Neutrophil (primary cell): Measurements from ENCODE around the gene RSPH9.

Experiments used
- H3K27ac ChIP-seq: fragments of 200-600 bp; sonication (generic); 2 replicates; pipeline ENCODE4 v1.5.1; 2016; ENCODE audit warnings: mild to moderate bottlenecking, moderate library complexity
- H3K27me3 ChIP-seq: fragments of 200-600 bp; sonication (generic); 2 replicates; pipeline ENCODE4 v1.6.0; 2016; ENCODE audit warnings: mild to moderate bottlenecking
- H3K36me3 ChIP-seq: fragments of 200-600 bp; sonication (generic); 2 replicates; pipeline ENCODE4 v1.5.1; 2017
- H3K4me1 ChIP-seq, 2 experiments: fragments of 200-600 bp in 1 of 2; sonication (generic) in 1 of 2; 1 replicate in 1 of 2; 2 replicates in 1 of 2; pipeline versions ENCODE4 v1.5.1 to v1.6.1; 2013 to 2016; ENCODE audit warnings: low read depth in 1 of 2, low read length in 1 of 2, mild to moderate bottlenecking in 1 of 2, moderate library complexity in 1 of 2; ENCODE audit not compliant: control insufficient read depth in 1 of 2, insufficient read depth in 1 of 2
- H3K4me3 ChIP-seq, 2 experiments: fragments of 200-600 bp in 1 of 2; sonication (generic) in 1 of 2; 1 replicate in 1 of 2; 2 replicates in 1 of 2; pipeline ENCODE4 v1.5.1; 2013 to 2016; ENCODE audit warnings: low read depth in 1 of 2, low read length in 1 of 2, mild to moderate bottlenecking in 1 of 2, moderate library complexity in 1 of 2
- H3K9me3 ChIP-seq: fragments of 200-600 bp; sonication (generic); 2 replicates; pipeline ENCODE4 v1.5.1; 2016
- TF ChIP-seq, protein P1 (sequence below): fragments of 200-600 bp; sonication (generic); IDR thresholded peaks from 2 replicates; pipeline ENCODE4 v1.5.1; 2016; ENCODE audit warnings: antibody characterized with exemption

RSPH9 gene

GRCh38 chr6:43708860-43709653 is 64.2 kb downstream of the RSPH9 start:
- H3K4me1 ChIP-seq: peaks cover 6 to 11% of the 10 kb centered on the region in 2 experiments
- peaks cover 28% of the 10 kb centered on the region for H3K27me3 ChIP-seq
- H3K27ac ChIP-seq: no peak overlapping the region
- H3K9me3 ChIP-seq: no peaks in the 10 kb centered on the region
- H3K4me3 ChIP-seq: no peak overlapping the region
- TF ChIP-seq, protein P1, sequence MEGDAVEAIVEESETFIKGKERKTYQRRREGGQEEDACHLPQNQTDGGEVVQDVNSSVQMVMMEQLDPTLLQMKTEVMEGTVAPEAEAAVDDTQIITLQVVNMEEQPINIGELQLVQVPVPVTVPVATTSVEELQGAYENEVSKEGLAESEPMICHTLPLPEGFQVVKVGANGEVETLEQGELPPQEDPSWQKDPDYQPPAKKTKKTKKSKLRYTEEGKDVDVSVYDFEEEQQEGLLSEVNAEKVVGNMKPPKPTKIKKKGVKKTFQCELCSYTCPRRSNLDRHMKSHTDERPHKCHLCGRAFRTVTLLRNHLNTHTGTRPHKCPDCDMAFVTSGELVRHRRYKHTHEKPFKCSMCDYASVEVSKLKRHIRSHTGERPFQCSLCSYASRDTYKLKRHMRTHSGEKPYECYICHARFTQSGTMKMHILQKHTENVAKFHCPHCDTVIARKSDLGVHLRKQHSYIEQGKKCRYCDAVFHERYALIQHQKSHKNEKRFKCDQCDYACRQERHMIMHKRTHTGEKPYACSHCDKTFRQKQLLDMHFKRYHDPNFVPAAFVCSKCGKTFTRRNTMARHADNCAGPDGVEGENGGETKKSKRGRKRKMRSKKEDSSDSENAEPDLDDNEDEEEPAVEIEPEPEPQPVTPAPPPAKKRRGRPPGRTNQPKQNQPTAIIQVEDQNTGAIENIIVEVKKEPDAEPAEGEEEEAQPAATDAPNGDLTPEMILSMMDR: no peak
- H3K36me3 ChIP-seq: no peaks in the 10 kb centered on the region

GRCh38 chr6:43709654-43710303 is 64.9 kb downstream of the RSPH9 start:
- no peak overlapping the region for H3K27ac ChIP-seq
- peaks cover 34% of the 10 kb centered on the region for H3K27me3 ChIP-seq
- no peaks in the 10 kb centered on the region for H3K36me3 ChIP-seq
- no peaks in the 10 kb centered on the region for H3K9me3 ChIP-seq
- TF ChIP-seq, protein P1: no peak
- no peak overlapping the region for H3K4me3 ChIP-seq
- peaks cover 6 to 11% of the 10 kb centered on the region in 2 experiments for H3K4me1 ChIP-seq

- no peak overlapping the region for H3K27ac ChIP-seq
- H3K4me3 ChIP-seq: no peak overlapping the region
- no peaks in the 10 kb centered on the region for H3K9me3 ChIP-seq
- no peaks in the 10 kb centered on the region for H3K36me3 ChIP-seq
- H3K4me1 ChIP-seq: peaks cover 6 to 11% of the 10 kb centered on the region in 2 experiments
- TF ChIP-seq, protein P1: no peak
- peaks cover 34% of the 10 kb centered on the region for H3K27me3 ChIP-seq
Measured at GRCh38 chr6:43710576-43710975, 65.7 kb downstream of the RSPH9 start.

GRCh38 chr6:43712579-43712978 is 67.7 kb downstream of the RSPH9 start:
- Histone ChIP-seq H3K4me3 (no peak overlapping the region), H3K27ac (no peak overlapping the region), H3K4me1 (no peaks in the 10 kb centered on the region), H3K9me3 (no peaks in the 10 kb centered on the region), H3K27me3 (peaks cover 43% of the 10 kb centered on the region), H3K36me3 (no peaks in the 10 kb centered on the region)
- TF ChIP-seq, protein P1: no peak

GRCh38 chr6:43713643-43714310 is 68.9 kb downstream of the RSPH9 start:
- H3K27me3 ChIP-seq: peaks cover 52% of the 10 kb centered on the region
- no peak overlapping the region for H3K4me3 ChIP-seq
- no peaks in the 10 kb centered on the region for H3K36me3 ChIP-seq
- no peak overlapping the region for H3K27ac ChIP-seq
- H3K4me1 ChIP-seq: no peaks in the 10 kb centered on the region
- no peaks in the 10 kb centered on the region for H3K9me3 ChIP-seq
- TF ChIP-seq, protein P1: no peak
